Endothelial cell of umbilical vein (primary cell): ENCODE data around the gene PRR19. TPM values are rescaled to one million over a fixed set of nuclear protein-coding genes. Genes with fewer than 3 reads are reported as not detected.

ENCODE experiments used
- BruUV-seq: library from RNA; stranded (reverse); fragments of 400-500 nt; replicated peaks from 2 replicates; lab custom pipeline; 2021; lab: Mats Ljungman, UMichigan
- CTCF ChIA-PET: fragments of 300-600, 350-600 bp; sonication (Branson Sonifier 250); formaldehyde crosslinking; loops from one replicate; lab custom pipeline; 2021; ENCODE audit warnings: antibody characterized with exemption, inconsistent platforms; lab: Charles Lee
- POLR2A ChIA-PET: fragments of 300-600, 350-600 bp; sonication (Branson Sonifier 250); formaldehyde crosslinking; loops from one replicate; lab custom pipeline; 2021; ENCODE audit warnings: antibody characterized with exemption, inconsistent platforms; lab: Charles Lee
- DNase-seq: peaks from one replicate; pipeline ENCODE4 v3.0.0-alpha.2; 2011; ENCODE audit warnings: low read depth, low spot score
- FAIRE-seq: peaks from 2 replicates; lab custom pipeline; 2011; peaks lifted over from hg19 to GRCh38; lab: Jason Lieb, UNC
- H2AFZ ChIP-seq: 2 replicates; pipeline ENCODE4 v1.6.0; 2012; ENCODE audit warnings: low read depth, low read length, control low read depth, inconsistent platforms
- H3K27ac ChIP-seq: 2 replicates; pipeline ENCODE4 v1.5.1; 2011; ENCODE audit warnings: low read depth, mild to moderate bottlenecking, control low read depth, low read length, moderate library complexity; ENCODE audit not compliant: insufficient read depth
- H3K27me3 ChIP-seq, 2 experiments: 2 replicates each; pipeline versions ENCODE4 v1.6.0 to v1.6.1; 2011; ENCODE audit warnings: low read length in 2 of 2, mixed read lengths in 1 of 2; ENCODE audit not compliant: control insufficient read depth in 2 of 2, insufficient read depth in 2 of 2
- H3K36me3 ChIP-seq, 2 experiments: 2 replicates in 1 of 2; 3 replicates in 1 of 2; pipeline ENCODE4 v1.5.1; 2011; ENCODE audit warnings: low read length in 2 of 2, mild to moderate bottlenecking in 1 of 2, moderate library complexity in 1 of 2; ENCODE audit not compliant: control insufficient read depth in 2 of 2, insufficient read depth in 2 of 2; ENCODE audit errors: extremely low read depth in 1 of 2
- H3K4me1 ChIP-seq: 3 replicates; pipeline ENCODE4 v1.5.1; 2011; ENCODE audit warnings: mild to moderate bottlenecking, low read length; ENCODE audit not compliant: control insufficient read depth, insufficient read depth; ENCODE audit errors: extremely low read depth
- H3K4me2 ChIP-seq: 2 replicates; pipeline ENCODE4 v1.6.1; 2011; ENCODE audit warnings: low read length, control low read depth, mixed read lengths; ENCODE audit not compliant: insufficient read depth
- H3K4me3 ChIP-seq, 3 experiments: fragments of 200-600 bp in 1 of 3; sonication (generic), shearing (Covaris generic) in 1 of 3; replicated peaks in 1 of 3; 2 replicates each; pipeline ENCODE4 v1.5.1; 2011 to 2016; ENCODE audit warnings: control low read depth in 3 of 3, low read length in 3 of 3, mild to moderate bottlenecking in 2 of 3, inconsistent platforms in 1 of 3, low read depth in 1 of 3, moderate library complexity in 1 of 3; ENCODE audit not compliant: insufficient read depth in 1 of 3
- H3K79me2 ChIP-seq: 2 replicates; pipeline ENCODE4 v1.6.0; 2012; ENCODE audit warnings: low read length, inconsistent platforms; ENCODE audit not compliant: control insufficient read depth, insufficient read depth
- H3K9ac ChIP-seq: replicated peaks from 2 replicates; pipeline ENCODE3; 2011; ENCODE audit warnings: low read length, control low read depth; ENCODE audit not compliant: insufficient read depth; ENCODE audit errors: extremely low read depth
- H3K9me1 ChIP-seq: replicated peaks from 3 replicates; pipeline ENCODE4 v1.6.0; 2011; ENCODE audit warnings: mild to moderate bottlenecking, low read length; ENCODE audit not compliant: control insufficient read depth, insufficient read depth; ENCODE audit errors: extremely low read depth
- H3K9me3 ChIP-seq: replicated peaks from 2 replicates; pipeline ENCODE4 v1.5.1; 2012; ENCODE audit warnings: low read length, inconsistent platforms; ENCODE audit not compliant: control insufficient read depth, insufficient read depth
- H4K20me1 ChIP-seq: replicated peaks from 2 replicates; pipeline ENCODE3; 2011; ENCODE audit warnings: mild to moderate bottlenecking, low read length; ENCODE audit not compliant: control insufficient read depth, insufficient read depth; ENCODE audit errors: extremely low read depth
- EZH2 ChIP-seq: IDR thresholded peaks from 2 replicates; pipeline ENCODE4 v1.6.1; 2012; ENCODE audit warnings: borderline replicate concordance, low read depth, mild to moderate bottlenecking, moderate library complexity, low read length, inconsistent platforms; ENCODE audit not compliant: severe bottlenecking
- FOS ChIP-seq: IDR thresholded peaks from 2 replicates; pipeline ENCODE4 v1.6.1; 2011; ENCODE audit warnings: mild to moderate bottlenecking, low read length, moderate library complexity, borderline replicate concordance; ENCODE audit not compliant: insufficient read depth
- GATA2 ChIP-seq: IDR thresholded peaks from 2 replicates; pipeline ENCODE4 v1.7.0; 2011; ENCODE audit warnings: low read depth, mild to moderate bottlenecking, moderate library complexity, mixed read lengths, low read length; ENCODE audit not compliant: insufficient read length, insufficient read depth
- JUN ChIP-seq: IDR thresholded peaks from 2 replicates; pipeline ENCODE4 v1.6.1; 2011; ENCODE audit warnings: borderline replicate concordance, low read depth; ENCODE audit not compliant: insufficient read length, insufficient read depth
- MYC ChIP-seq: IDR thresholded peaks from one replicate; pipeline ENCODE4 v1.6.1; 2011; ENCODE audit warnings: mild to moderate bottlenecking, low read depth, low read length
- POLR2A ChIP-seq: IDR thresholded peaks from 2 replicates; pipeline ENCODE4 v1.6.1; 2012; ENCODE audit warnings: low read depth, mild to moderate bottlenecking, control low read depth, low read length
- POLR2AphosphoS5 ChIP-seq: IDR thresholded peaks from 2 replicates; pipeline ENCODE4 v1.6.1; 2012; ENCODE audit warnings: low read depth, mild to moderate bottlenecking, control low read depth, low read length, moderate library complexity; ENCODE audit not compliant: insufficient read depth
- dilution Hi-C: fragments of 300-500 bp; cut with MboI; formaldehyde crosslinking; loops from one replicate; pipeline ENCODE4 v1.15.0; 2019; ENCODE audit warnings: low sequenced_read_pairs; ENCODE audit not compliant: extremely low pct_ligation_motif_present
- intact Hi-C: fragments of 100-400 bp; cut with micrococcal nuclease; formaldehyde crosslinking; loops from one replicate; pipeline ENCODE4 v1.10.0; 2022
- polyA plus RNA-seq, 4 experiments: library from polyadenylated mRNA; depleted of rRNA in 3 of 4; stranded (reverse) in 3 of 4; unstranded in 1 of 4; fragments of >200 nt; gene quantifications; 2 replicates each; pipeline versions ENCODE4 v1.2.1 to v1.2.3, GENCODE V29; 2011 to 2012; ENCODE audit warnings: missing spikeins in 1 of 4
- total RNA-seq: library from RNA; stranded (reverse); gene quantifications from 2 replicates; pipeline ENCODE4 v1.2.3, GENCODE V29; 2021
- TF ChIP-seq, protein P1 (sequence below): IDR thresholded peaks from 2 replicates; pipeline ENCODE4 v1.6.1; 2011; ENCODE audit not compliant: insufficient read depth, insufficient read length
- TF ChIP-seq, protein P2 (sequence below), 2 donors: IDR thresholded peaks; 1 replicate in 1 of 2; 2 replicates in 1 of 2; pipeline ENCODE4 v1.5.1; 2011; ENCODE audit warnings: low read length in 2 of 2, mild to moderate bottlenecking in 2 of 2, moderate library complexity in 2 of 2, control low read depth in 1 of 2, inconsistent platforms in 1 of 2, low read depth in 1 of 2; ENCODE audit not compliant: insufficient read depth in 1 of 2; ENCODE audit errors: extremely low read depth in 1 of 2

PRR19 gene
- total and polyA plus RNA-seq, 2 donors (not counting 3 experiments of a cell fraction or from before 2014, with no cell fraction given) = 1.0 to 1.4 TPM

DNA sequence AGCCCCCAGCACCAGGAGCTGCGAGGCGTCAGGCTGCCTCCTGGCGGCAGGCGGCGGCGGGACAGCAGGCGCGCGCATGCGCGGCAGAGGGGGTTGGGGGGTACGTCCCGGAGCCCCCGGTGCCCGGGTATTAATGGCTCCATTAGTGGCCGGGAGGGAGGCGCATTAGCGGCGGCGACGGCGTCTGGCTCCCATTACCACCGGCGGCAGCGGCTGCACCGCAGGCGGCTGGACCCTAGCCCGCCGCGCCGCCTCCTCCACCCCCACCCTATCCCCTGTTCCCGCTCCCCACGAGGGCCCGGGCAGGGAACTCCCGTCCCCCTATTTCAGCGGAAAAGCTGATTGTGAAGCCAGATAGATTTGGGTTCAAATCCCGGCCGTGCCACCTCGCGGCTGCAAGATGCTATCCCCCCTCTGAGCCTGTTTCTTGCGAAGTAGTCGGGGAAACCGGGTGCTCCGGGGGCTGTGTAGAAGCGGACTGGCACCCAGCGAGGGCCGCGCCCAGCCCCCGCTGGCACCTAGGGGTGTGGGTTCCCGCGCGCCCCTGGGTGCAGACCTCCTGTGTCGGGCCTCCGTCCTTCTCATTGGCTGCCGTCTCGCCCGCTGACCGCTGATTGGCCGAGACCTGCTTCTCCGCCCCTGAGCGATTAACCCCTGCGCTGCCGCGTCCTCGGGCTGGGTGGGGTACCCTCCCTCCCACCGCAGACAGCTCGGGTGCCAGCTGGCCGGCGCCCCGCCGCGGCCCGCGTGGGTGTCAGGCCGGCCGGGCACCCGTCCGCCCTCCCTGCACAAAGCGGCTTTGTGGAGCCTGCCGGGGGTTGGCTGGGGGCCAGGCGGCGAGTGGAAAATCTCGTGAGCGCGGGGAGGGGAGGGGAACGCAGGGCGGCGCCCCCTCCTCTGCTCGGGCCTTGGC, 21.8 kb upstream of the PRR19 start:
- Histone ChIP-seq H3K9me1 (no peaks in the 10 kb centered on the region), H3K9me3 (no peaks in the 10 kb centered on the region), H3K27ac (peak overlapping the region; percentile 26), H3K4me2 (peak overlapping the region; percentile 79), H2AFZ (peak overlapping the region; percentile 38), H3K36me3 (no peaks in the 10 kb centered on the region), H3K27me3 (no peaks in the 10 kb centered on the region), H3K4me1 (peaks cover 56% of the 10 kb centered on the region), H4K20me1 (no peaks in the 10 kb centered on the region), H3K9ac (peak overlapping the region; percentile 51), H3K79me2 (peaks cover 23% of the 10 kb centered on the region), H3K4me3 (peak overlapping the region; percentile 61 to 74 (median 70))
- dilution Hi-C loops (no loop called here), intact Hi-C loops (loop anchor here (1.0 to 2.0 kb wide), 8 partner anchors 12 to 172 kb away; partner anchors contain the start of genes DEDD2, ERF, MEGF8 and POU2F2)
- DNase-seq (peak; percentile 84), FAIRE-seq (peak; percentile 90)
- no TSS peak for BruUV-seq
- POLR2A ChIA-PET = interaction anchor here (0.9 to 1.8 kb wide), 8 partner anchors 9 to 37 kb away, joined by 3 to 11 read pairs (median 5); partner anchors contain the start of genes CIC, ERF and GSK3A
- CTCF ChIA-PET = interaction anchor here (0.9 to 7.4 kb wide), 20 partner anchors 9 to 167 kb away, joined by 3 to 365 read pairs (median 4); partner anchors contain the start of genes CIC, DEDD2, ERF and GSK3A
- TF ChIP-seq, protein P1, sequence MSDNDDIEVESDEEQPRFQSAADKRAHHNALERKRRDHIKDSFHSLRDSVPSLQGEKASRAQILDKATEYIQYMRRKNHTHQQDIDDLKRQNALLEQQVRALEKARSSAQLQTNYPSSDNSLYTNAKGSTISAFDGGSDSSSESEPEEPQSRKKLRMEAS = no peak
- TF ChIP-seq POLR2A = peak; percentile 69
- no peak for TF ChIP-seq JUN
- TF ChIP-seq MYC = no peak
- TF ChIP-seq EZH2 = no peak
- TF ChIP-seq FOS = no peak
- TF ChIP-seq GATA2 = no peak
- TF ChIP-seq, protein P2, sequence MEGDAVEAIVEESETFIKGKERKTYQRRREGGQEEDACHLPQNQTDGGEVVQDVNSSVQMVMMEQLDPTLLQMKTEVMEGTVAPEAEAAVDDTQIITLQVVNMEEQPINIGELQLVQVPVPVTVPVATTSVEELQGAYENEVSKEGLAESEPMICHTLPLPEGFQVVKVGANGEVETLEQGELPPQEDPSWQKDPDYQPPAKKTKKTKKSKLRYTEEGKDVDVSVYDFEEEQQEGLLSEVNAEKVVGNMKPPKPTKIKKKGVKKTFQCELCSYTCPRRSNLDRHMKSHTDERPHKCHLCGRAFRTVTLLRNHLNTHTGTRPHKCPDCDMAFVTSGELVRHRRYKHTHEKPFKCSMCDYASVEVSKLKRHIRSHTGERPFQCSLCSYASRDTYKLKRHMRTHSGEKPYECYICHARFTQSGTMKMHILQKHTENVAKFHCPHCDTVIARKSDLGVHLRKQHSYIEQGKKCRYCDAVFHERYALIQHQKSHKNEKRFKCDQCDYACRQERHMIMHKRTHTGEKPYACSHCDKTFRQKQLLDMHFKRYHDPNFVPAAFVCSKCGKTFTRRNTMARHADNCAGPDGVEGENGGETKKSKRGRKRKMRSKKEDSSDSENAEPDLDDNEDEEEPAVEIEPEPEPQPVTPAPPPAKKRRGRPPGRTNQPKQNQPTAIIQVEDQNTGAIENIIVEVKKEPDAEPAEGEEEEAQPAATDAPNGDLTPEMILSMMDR (IDR thresholded peaks at IDR 0.05; ENCODE audit: extremely low read depth in 1 of 2, insufficient read depth in 1 of 2, low read depth in 1 of 2, low read length in 2 of 2) = peak; percentile 95 to 98
- TF ChIP-seq POLR2AphosphoS5 = peak; percentile 74
